Measurements from ENCODE around the gene FAM222A. TPM values are rescaled to one million over a fixed set of nuclear protein-coding genes. Genes with fewer than 3 reads are reported as not detected.

The FAM222A gene
- total and polyA plus RNA-seq, 2 experiments from 2014 or later = 0.97 TPM; not detected in 1

DNA sequence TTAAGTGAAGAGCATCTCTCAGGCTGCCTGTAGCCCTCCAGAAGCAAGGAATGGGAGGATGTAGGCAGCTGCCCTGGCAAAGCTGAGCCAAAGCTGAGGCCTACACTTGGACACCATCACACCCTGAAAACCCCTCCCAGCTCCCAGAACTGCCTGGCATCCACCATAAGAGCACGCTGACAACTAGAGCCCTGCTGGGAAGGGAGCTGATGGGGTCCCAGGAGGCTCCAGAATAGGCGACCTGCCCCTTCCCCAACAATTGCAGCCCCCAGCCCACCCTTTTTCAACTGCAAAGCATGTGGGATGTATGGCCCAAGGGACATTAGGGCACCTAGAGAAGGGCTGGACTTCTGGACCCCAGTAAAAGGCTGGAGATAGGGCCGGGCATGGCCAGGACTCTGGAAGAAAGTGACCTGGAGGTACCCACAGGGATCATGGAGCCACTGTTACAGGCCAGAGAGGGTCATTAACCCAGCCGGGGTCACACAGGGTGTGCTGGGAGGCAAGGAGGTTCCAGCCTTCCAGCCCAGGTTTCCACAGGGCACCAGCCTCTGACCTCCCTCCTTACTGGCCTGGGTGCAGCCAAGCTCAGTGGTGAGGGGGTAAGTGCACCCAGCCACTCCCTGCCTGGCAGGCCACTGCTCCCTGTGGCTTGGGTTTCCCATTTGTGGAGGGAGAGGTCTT lies 27.8 kb downstream of the FAM222A start:
- no peaks in the 10 kb centered on the region for H3K4me1 ChIP-seq (ENCODE audit: insufficient read depth)
- in situ Hi-C loops (cut with MboI) = no loop called here
- H3K27me3 ChIP-seq (replicated peaks; ENCODE audit: insufficient read depth) = no peaks in the 10 kb centered on the region
- no peaks in the 10 kb centered on the region for H3K9me2 ChIP-seq (ENCODE audit: insufficient read depth)
- no peak overlapping the region for H3K27ac ChIP-seq
- no peak overlapping the region for H3K4me3 ChIP-seq
- no peak for DNase-seq
- no peak overlapping the region for H3K9ac ChIP-seq
- WGBS, 2 experiments (ENCODE audit: low coverage in 1 of 2, low lambda C conversion rate in 2 of 2, missing lambda C conversion rate in 2 of 2) = 48 to 57% methylated on average over 4 of the region's 4 CpGs
- H3F3A ChIP-seq (ENCODE audit: insufficient read depth) = no peaks in the 10 kb centered on the region
- H3K4me2 ChIP-seq (ENCODE audit: unreplicated experiment) = no peak overlapping the region
- H3K9me3 ChIP-seq (ENCODE audit: low read depth) = no peaks in the 10 kb centered on the region
- H3K36me3 ChIP-seq (ENCODE audit: low read depth) = no peaks in the 10 kb centered on the region
- no peak overlapping the region for H2AFZ ChIP-seq
- TF ChIP-seq EZH2 (IDR thresholded peaks at IDR 0.05; ENCODE audit: insufficient read depth, poor library complexity, severe bottlenecking) (no peak), EZH2phosphoT487 (IDR thresholded peaks at IDR 0.05; ENCODE audit: insufficient read depth, low read depth) (no peak)
- no peaks in the 10 kb centered on the region for H3K79me2 ChIP-seq (ENCODE audit: insufficient read depth)
- H4K20me1 ChIP-seq (ENCODE audit: insufficient read depth) = no peaks in the 10 kb centered on the region

DNA sequence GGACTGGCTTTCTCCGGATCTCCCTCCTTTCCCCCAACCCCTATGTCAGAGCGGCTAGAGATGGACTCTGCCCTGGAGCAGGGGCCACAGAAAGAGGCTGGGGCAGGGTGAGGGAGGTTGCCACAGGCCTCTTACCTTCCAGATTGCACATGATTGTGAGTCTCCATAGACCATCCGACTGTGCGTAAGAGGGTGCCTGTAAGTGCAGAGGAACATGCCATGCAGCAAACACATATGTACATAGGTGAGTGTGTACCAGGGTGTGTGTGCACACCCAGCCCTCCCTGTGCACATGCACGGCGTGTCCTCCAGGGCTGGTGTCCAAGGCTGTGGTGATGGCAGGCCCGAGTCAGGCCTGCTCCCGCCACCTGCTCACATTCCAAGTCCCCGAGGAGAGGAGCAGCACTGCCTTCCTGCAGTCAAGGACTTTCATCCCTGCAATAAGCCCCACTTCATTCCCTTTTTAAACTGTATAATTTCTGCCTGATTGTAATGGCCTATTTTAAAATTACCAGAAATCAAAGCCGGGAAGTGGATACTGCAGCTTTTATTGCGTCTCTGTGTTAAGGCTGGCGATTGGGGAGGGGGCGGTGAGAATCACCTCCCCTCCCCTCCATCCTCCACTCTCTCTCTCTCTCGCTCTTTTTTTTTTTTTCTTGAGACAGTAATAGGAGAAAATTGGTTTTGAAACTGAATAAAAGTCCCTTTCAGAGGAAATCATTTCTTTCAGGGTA lies 28.5 kb downstream of the FAM222A start:
- Histone ChIP-seq H3K36me3 (ENCODE audit: low read depth) (no peaks in the 10 kb centered on the region), H4K20me1 (ENCODE audit: insufficient read depth) (no peaks in the 10 kb centered on the region), H3K4me2 (ENCODE audit: unreplicated experiment) (no peak overlapping the region), H3K27me3 (replicated peaks; ENCODE audit: insufficient read depth) (no peaks in the 10 kb centered on the region), H3K4me1 (ENCODE audit: insufficient read depth) (no peaks in the 10 kb centered on the region), H3K79me2 (ENCODE audit: insufficient read depth) (no peaks in the 10 kb centered on the region), H3K9me3 (ENCODE audit: low read depth) (no peaks in the 10 kb centered on the region), H3K9ac (no peak overlapping the region), H3K4me3 (no peak overlapping the region), H3F3A (ENCODE audit: insufficient read depth) (no peaks in the 10 kb centered on the region), H3K27ac (no peak overlapping the region), H3K9me2 (ENCODE audit: insufficient read depth) (no peaks in the 10 kb centered on the region), H2AFZ (no peak overlapping the region)
- WGBS, 2 experiments (ENCODE audit: low coverage in 1 of 2, low lambda C conversion rate in 2 of 2, missing lambda C conversion rate in 2 of 2) = 66 to 67% methylated on average over 14 of the region's 14 CpGs
- TF ChIP-seq EZH2phosphoT487 (IDR thresholded peaks at IDR 0.05; ENCODE audit: insufficient read depth, low read depth) (no peak), EZH2 (IDR thresholded peaks at IDR 0.05; ENCODE audit: insufficient read depth, poor library complexity, severe bottlenecking) (no peak)
- DNase-seq = no peak
- in situ Hi-C loops (cut with MboI) = no loop called here

DNA sequence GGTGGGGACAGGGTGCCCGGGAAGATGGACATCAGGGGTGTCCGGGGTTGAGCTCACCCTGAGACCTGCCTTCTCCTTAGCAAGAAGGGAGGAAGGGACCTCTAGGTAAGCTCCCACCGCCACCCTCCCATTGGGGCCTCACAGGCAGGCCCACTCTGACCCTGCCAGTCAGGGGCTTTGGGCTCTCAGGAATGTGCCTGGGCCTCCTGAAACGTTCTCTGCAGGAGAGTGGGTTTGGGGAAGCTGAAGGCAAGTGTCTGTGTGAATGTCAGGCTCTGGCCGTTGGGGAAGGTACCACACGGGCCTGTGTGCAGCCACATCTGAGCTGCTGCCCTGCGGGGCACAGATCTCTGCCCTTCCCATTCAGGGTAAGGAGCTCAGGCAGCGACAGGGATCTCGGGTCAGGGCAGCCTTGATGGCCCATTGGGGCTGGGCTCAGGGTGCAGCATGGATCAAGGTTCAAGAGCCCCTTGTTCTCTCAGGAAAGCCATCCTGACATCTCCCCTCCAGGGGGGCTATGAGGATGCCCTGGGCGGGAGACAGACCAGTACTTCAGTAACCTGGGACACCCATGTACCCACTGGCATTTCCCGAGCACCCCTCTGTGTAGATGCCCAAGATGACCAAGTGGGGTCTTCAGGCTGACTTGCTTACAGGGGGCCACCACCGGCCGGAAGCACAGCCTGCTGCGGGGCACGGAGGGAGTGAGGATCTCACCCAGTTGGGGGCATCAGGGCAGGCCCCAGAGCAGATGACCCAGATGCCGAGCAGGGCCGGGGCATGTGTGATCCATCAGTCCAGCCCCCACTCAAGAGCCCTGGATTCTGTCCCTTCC lies 29.7 kb downstream of the FAM222A start:
- no peaks in the 10 kb centered on the region for H3F3A ChIP-seq (ENCODE audit: insufficient read depth)
- H3K9me3 ChIP-seq (ENCODE audit: low read depth) = no peaks in the 10 kb centered on the region
- H3K9me2 ChIP-seq (ENCODE audit: insufficient read depth) = no peaks in the 10 kb centered on the region
- no peak overlapping the region for H3K4me2 ChIP-seq (ENCODE audit: unreplicated experiment)
- no peaks in the 10 kb centered on the region for H3K79me2 ChIP-seq (ENCODE audit: insufficient read depth)
- H2AFZ ChIP-seq = no peak overlapping the region
- H3K4me1 ChIP-seq (ENCODE audit: insufficient read depth) = no peaks in the 10 kb centered on the region
- H3K27ac ChIP-seq = no peak overlapping the region
- H4K20me1 ChIP-seq (ENCODE audit: insufficient read depth) = no peaks in the 10 kb centered on the region
- no peak for DNase-seq
- no peak overlapping the region for H3K9ac ChIP-seq
- WGBS, 2 experiments (ENCODE audit: low coverage in 1 of 2, low lambda C conversion rate in 2 of 2, missing lambda C conversion rate in 2 of 2) = 68 to 69% methylated on average over 16 to 17 of the region's 17 CpGs
- no peaks in the 10 kb centered on the region for H3K36me3 ChIP-seq (ENCODE audit: low read depth)
- in situ Hi-C loops (cut with MboI) = no loop called here
- TF ChIP-seq EZH2 (IDR thresholded peaks at IDR 0.05; ENCODE audit: insufficient read depth, poor library complexity, severe bottlenecking) (no peak), EZH2phosphoT487 (IDR thresholded peaks at IDR 0.05; ENCODE audit: insufficient read depth, low read depth) (no peak)
- peaks cover 2% of the 10 kb centered on the region; the same call in 1 of the 2 replicates for H3K27me3 ChIP-seq (replicated peaks; ENCODE audit: insufficient read depth)
- H3K4me3 ChIP-seq = no peak overlapping the region

DNA sequence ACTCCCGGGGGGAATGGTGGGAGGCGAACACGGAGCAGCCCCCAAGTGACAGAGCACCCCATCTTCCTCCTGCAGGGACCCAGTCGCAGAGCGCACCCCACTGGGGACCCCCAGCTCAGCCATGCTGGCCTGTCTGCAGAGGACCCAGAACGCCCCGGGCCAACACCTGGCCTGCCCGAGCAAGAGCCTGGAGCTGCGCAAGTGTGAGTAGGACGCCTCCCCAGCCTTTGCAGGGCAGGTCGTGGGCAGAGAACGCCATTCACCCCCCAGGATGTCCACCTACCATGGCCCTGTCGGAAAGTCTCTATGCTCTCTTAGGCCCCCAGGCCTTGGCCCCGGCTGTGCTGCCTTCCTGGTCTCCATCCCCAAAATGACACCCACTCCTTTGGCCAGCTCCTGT lies 30.4 kb downstream of the FAM222A start:
- no peaks in the 10 kb centered on the region for H3K9me2 ChIP-seq (ENCODE audit: insufficient read depth)
- H3K4me3 ChIP-seq = no peak overlapping the region
- H3K9me3 ChIP-seq (ENCODE audit: low read depth) = no peaks in the 10 kb centered on the region
- in situ Hi-C loops (cut with MboI) = no loop called here
- DNase-seq = no peak
- H3K4me2 ChIP-seq (ENCODE audit: unreplicated experiment) = no peak overlapping the region
- H3K36me3 ChIP-seq (ENCODE audit: low read depth) = no peaks in the 10 kb centered on the region
- peaks cover 9% of the 10 kb centered on the region; the same call in 1 of the 2 replicates for H3K27me3 ChIP-seq (replicated peaks; ENCODE audit: insufficient read depth)
- no peak overlapping the region for H3K27ac ChIP-seq
- H3K9ac ChIP-seq = no peak overlapping the region
- H4K20me1 ChIP-seq (ENCODE audit: insufficient read depth) = no peaks in the 10 kb centered on the region
- TF ChIP-seq EZH2phosphoT487 (IDR thresholded peaks at IDR 0.05; ENCODE audit: insufficient read depth, low read depth) (no peak), EZH2 (IDR thresholded peaks at IDR 0.05; ENCODE audit: insufficient read depth, poor library complexity, severe bottlenecking) (no peak)
- no peaks in the 10 kb centered on the region for H3F3A ChIP-seq (ENCODE audit: insufficient read depth)
- H3K4me1 ChIP-seq (ENCODE audit: insufficient read depth) = no peaks in the 10 kb centered on the region
- no peaks in the 10 kb centered on the region for H3K79me2 ChIP-seq (ENCODE audit: insufficient read depth)
- no peak overlapping the region for H2AFZ ChIP-seq
- WGBS, 2 experiments (ENCODE audit: low coverage in 1 of 2, low lambda C conversion rate in 2 of 2, missing lambda C conversion rate in 2 of 2) = 70 to 78% methylated on average over 13 to 14 of the region's 14 CpGs

Data from GM23248 (cell line).